HL-60 (cell line): ENCODE measurements around the gene FGF14.

Experiments used
- CTCF ChIP-seq: IDR thresholded peaks from one replicate; pipeline ENCODE4 v1.5.1; 2011; ENCODE audit warnings: low read length, control low read depth, inconsistent platforms; ENCODE audit not compliant: insufficient read depth
- GABPA ChIP-seq: IDR thresholded peaks from 2 replicates; pipeline ENCODE4 v1.6.1; 2012; ENCODE audit warnings: low read depth
- POLR2AphosphoS5 ChIP-seq: IDR thresholded peaks from 2 replicates; pipeline ENCODE4 v1.6.1; 2012; ENCODE audit warnings: low read depth
- REST ChIP-seq: IDR thresholded peaks from 2 replicates; pipeline ENCODE4 v1.6.1; 2012; ENCODE audit warnings: low read depth; ENCODE audit not compliant: insufficient replicate concordance

- TF ChIP-seq CTCF = no peak
- TF ChIP-seq REST = no peak
- no peak for TF ChIP-seq GABPA
- no peak for TF ChIP-seq POLR2AphosphoS5
Observed at GRCh38 chr13:101686003-101686402, 715.8 kb downstream of the FGF14 start.
